ENCODE results near the gene NDUFB7.
A peak's percentile ranks its signal among the peaks of the same experiment; 100 is the strongest.

Gene NDUFB7

GRCh38 chr19:14519860-14520407, 51.9 kb downstream of the NDUFB7 start:
- no peaks in the 10 kb centered on the region for H3K9me3 ChIP-seq (ENCODE audit: control insufficient read depth, insufficient read depth, low read length)
- peaks cover 24% of the 10 kb centered on the region for H4K20me1 ChIP-seq (ENCODE audit: control insufficient read depth, insufficient read depth, low read depth, low read length)
- no peak overlapping the region for H3K4me3 ChIP-seq (ENCODE audit: low read length)
- H3K4me2 ChIP-seq (ENCODE audit: low read length): no peak overlapping the region
- H3K9me2 ChIP-seq (replicated peaks; ENCODE audit: control insufficient read depth, low read length): no peaks in the 10 kb centered on the region
- H3K36me3 ChIP-seq (ENCODE audit: control insufficient read depth, low read length): peaks cover 30% of the 10 kb centered on the region
- H3K79me2 ChIP-seq (ENCODE audit: control insufficient read depth, low read length): peaks cover 31% of the 10 kb centered on the region
- peaks cover 11% of the 10 kb centered on the region for H3F3A ChIP-seq (ENCODE audit: control insufficient read depth, insufficient read depth)
- H3K27me3 ChIP-seq (ENCODE audit: control insufficient read depth, low read length): no peaks in the 10 kb centered on the region
- 0 out of 2 replicates have a peak overlapping the region, but pooled peaks have one; percentile 7 for H3K27ac ChIP-seq (ENCODE audit: low read depth, low read length)
- H3K4me1 ChIP-seq (ENCODE audit: control insufficient read depth, low read length): peaks cover 60% of the 10 kb centered on the region
- TF ChIP-seq CTCF (IDR thresholded peaks at IDR 0.05; ENCODE audit: low read depth, low read length, poor library complexity, severe bottlenecking) (no peak), EZH2phosphoT487 (IDR thresholded peaks at IDR 0.05; ENCODE audit: borderline replicate concordance, low read length) (no peak)

GRCh38 chr19:14519245-14519859, 52.5 kb downstream of the NDUFB7 start:
- Histone ChIP-seq H3K4me2 (ENCODE audit: low read length) (peak overlapping the region; percentile 96), H3K79me2 (ENCODE audit: control insufficient read depth, low read length) (peaks cover 31% of the 10 kb centered on the region), H3F3A (ENCODE audit: control insufficient read depth, insufficient read depth) (peaks cover 11% of the 10 kb centered on the region), H3K9me3 (ENCODE audit: control insufficient read depth, insufficient read depth, low read length) (no peaks in the 10 kb centered on the region), H3K36me3 (ENCODE audit: control insufficient read depth, low read length) (peaks cover 36% of the 10 kb centered on the region), H4K20me1 (ENCODE audit: control insufficient read depth, insufficient read depth, low read depth, low read length) (peaks cover 28% of the 10 kb centered on the region), H3K27ac (ENCODE audit: low read depth, low read length) (peak overlapping the region; percentile 70), H3K4me1 (ENCODE audit: control insufficient read depth, low read length) (peaks cover 60% of the 10 kb centered on the region), H3K27me3 (ENCODE audit: control insufficient read depth, low read length) (no peaks in the 10 kb centered on the region), H3K9me2 (replicated peaks; ENCODE audit: control insufficient read depth, low read length) (no peaks in the 10 kb centered on the region), H3K4me3 (ENCODE audit: low read length) (peak overlapping the region; percentile 84)
- no peak for TF ChIP-seq EZH2phosphoT487 (IDR thresholded peaks at IDR 0.05; ENCODE audit: borderline replicate concordance, low read length)
- TF ChIP-seq CTCF (IDR thresholded peaks at IDR 0.05; ENCODE audit: low read depth, low read length, poor library complexity, severe bottlenecking): no peak

- peak within 1 kb of the TSS; percentile 73 for H3K27ac ChIP-seq (ENCODE audit: low read depth, low read length)
- peak within 1 kb of the TSS; percentile 95 for H3K4me3 ChIP-seq (ENCODE audit: low read length)
- peaks cover 30% of the 10 kb centered on the region for H4K20me1 ChIP-seq (ENCODE audit: control insufficient read depth, insufficient read depth, low read depth, low read length)
- H3K36me3 ChIP-seq (ENCODE audit: control insufficient read depth, low read length): peaks cover 47% of the 10 kb centered on the region
- peak within 1 kb of the TSS; percentile 96 for H3K4me2 ChIP-seq (ENCODE audit: low read length)
- no peaks in the 10 kb centered on the region for H3K9me2 ChIP-seq (replicated peaks; ENCODE audit: control insufficient read depth, low read length)
- H3F3A ChIP-seq (ENCODE audit: control insufficient read depth, insufficient read depth): peaks cover 18% of the 10 kb centered on the region
- H3K9me3 ChIP-seq (ENCODE audit: control insufficient read depth, insufficient read depth, low read length): no peaks in the 10 kb centered on the region
- H3K4me1 ChIP-seq (ENCODE audit: control insufficient read depth, low read length): peaks cover 49% of the 10 kb centered on the region
- TF ChIP-seq EZH2phosphoT487 (IDR thresholded peaks at IDR 0.05; ENCODE audit: borderline replicate concordance, low read length) (no peak), CTCF (IDR thresholded peaks at IDR 0.05; ENCODE audit: low read depth, low read length, poor library complexity, severe bottlenecking) (no peak)
- peaks cover 31% of the 10 kb centered on the region for H3K79me2 ChIP-seq (ENCODE audit: control insufficient read depth, low read length)
- H3K27me3 ChIP-seq (ENCODE audit: control insufficient read depth, low read length): no peaks in the 10 kb centered on the region
Measured at GRCh38 chr19:14517840-14518505, 53.9 kb downstream of the NDUFB7 start, which contains the start of gene DNAJB1. Gene DNAJB1 (minus strand): TSS chr19:14518397. CDS start chr19:14518349, 48 bp downstream.

All from DOHH2 (cell line).